ENCODE results near the gene SYTL3.
"Not testable (repeated sequence)": the region's sequence is repeated elsewhere in the genome, so short reads cannot be mapped to it uniquely, and the experiment has no call there.

The SYTL3 gene

DNA sequence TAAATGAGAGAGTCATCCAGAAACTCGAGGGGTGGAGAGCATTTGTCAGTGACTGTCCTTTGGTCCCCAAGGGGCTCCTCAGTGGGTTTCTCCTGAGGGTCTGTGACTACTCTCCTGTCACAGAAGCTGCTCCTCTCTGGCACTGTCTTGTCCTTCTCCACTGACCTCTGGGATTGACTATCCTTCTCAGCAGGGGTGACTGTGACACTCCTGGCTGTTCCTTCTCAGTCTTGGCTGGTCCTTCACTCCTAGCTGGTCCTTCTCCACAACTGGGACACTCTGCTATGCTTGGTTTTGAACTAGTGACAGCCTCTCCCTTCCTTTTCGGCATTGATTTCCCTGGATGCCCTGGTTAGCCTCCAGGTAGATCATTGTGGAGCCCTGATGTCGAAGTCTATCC, 38.8 kb upstream of the SYTL3 start:
- Histone ChIP-seq H3K27me3 (ENCODE audit: control insufficient read depth, low read length) (no peaks in the 10 kb centered on the region), H3K9me3 (ENCODE audit: control insufficient read depth, insufficient read depth, low read length) (no peaks in the 10 kb centered on the region), H3K36me3 (ENCODE audit: control insufficient read depth, low read length) (peaks cover 37% of the 10 kb centered on the region), H3F3A (ENCODE audit: control insufficient read depth, insufficient read depth) (no peaks in the 10 kb centered on the region), H3K9me2 (replicated peaks; ENCODE audit: control insufficient read depth, low read length) (no peaks in the 10 kb centered on the region), H3K4me3 (ENCODE audit: low read length) (no peak overlapping the region), H3K4me2 (ENCODE audit: low read length) (no peak overlapping the region), H4K20me1 (ENCODE audit: control insufficient read depth, insufficient read depth, low read depth, low read length) (no peaks in the 10 kb centered on the region), H3K27ac (ENCODE audit: low read depth, low read length) (no peak overlapping the region), H3K79me2 (ENCODE audit: control insufficient read depth, low read length) (no peaks in the 10 kb centered on the region), H3K4me1 (ENCODE audit: control insufficient read depth, low read length) (no peaks in the 10 kb centered on the region)
- TF ChIP-seq, protein P1, sequence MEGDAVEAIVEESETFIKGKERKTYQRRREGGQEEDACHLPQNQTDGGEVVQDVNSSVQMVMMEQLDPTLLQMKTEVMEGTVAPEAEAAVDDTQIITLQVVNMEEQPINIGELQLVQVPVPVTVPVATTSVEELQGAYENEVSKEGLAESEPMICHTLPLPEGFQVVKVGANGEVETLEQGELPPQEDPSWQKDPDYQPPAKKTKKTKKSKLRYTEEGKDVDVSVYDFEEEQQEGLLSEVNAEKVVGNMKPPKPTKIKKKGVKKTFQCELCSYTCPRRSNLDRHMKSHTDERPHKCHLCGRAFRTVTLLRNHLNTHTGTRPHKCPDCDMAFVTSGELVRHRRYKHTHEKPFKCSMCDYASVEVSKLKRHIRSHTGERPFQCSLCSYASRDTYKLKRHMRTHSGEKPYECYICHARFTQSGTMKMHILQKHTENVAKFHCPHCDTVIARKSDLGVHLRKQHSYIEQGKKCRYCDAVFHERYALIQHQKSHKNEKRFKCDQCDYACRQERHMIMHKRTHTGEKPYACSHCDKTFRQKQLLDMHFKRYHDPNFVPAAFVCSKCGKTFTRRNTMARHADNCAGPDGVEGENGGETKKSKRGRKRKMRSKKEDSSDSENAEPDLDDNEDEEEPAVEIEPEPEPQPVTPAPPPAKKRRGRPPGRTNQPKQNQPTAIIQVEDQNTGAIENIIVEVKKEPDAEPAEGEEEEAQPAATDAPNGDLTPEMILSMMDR (IDR thresholded peaks at IDR 0.05; ENCODE audit: low read depth, low read length, poor library complexity, severe bottlenecking), result no peak
- TF ChIP-seq EZH2phosphoT487 (IDR thresholded peaks at IDR 0.05; ENCODE audit: borderline replicate concordance, low read length), result no peak

DNA sequence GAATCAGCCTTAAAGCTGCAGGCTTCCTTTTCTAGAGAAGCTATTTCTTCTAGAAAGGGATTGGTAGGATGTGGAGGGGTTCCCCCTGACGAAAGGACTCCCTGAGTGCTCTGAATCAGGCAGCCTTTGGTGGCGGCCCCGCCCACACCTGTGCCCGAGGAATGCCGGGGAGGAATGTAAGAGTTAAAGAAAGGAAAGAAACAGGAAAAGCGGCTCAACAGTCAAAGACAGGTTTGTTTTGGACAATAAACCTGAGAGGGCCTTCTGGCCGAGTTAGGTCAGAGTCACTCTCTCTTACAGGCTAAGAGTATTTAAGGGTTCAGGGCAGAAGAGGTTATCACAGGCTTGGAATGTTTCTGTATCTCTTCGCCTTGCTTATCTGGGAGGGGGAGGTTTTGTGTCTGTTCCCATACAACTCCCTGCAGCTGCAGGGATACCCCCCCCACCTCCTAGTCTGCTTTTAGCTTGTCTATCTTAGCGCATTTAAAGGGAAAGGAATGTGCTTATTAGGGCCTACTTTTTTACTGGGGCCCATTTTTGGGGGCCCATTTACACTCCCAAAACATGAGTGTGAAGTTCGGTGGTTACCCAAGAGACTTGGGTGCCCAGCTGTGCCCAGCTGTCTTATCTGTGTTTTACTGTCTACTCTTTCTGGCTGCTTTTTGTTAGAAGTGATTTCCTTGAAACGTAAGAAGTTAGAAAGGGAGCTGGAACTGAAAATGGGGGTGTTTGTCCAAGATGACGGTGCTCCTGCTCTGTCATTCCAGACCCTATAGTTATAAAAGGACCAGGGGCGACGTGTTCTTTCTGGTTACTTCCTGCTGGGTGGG, 38.1 kb upstream of the SYTL3 start:
- Histone ChIP-seq H3K4me1 (ENCODE audit: control insufficient read depth, low read length) (no peaks in the 10 kb centered on the region), H3F3A (ENCODE audit: control insufficient read depth, insufficient read depth) (no peaks in the 10 kb centered on the region), H3K27me3 (ENCODE audit: control insufficient read depth, low read length) (no peaks in the 10 kb centered on the region), H3K4me2 (ENCODE audit: low read length) (no peak overlapping the region), H3K9me3 (ENCODE audit: control insufficient read depth, insufficient read depth, low read length) (no peaks in the 10 kb centered on the region), H3K27ac (ENCODE audit: low read depth, low read length) (no peak overlapping the region), H3K36me3 (ENCODE audit: control insufficient read depth, low read length) (peaks cover 32% of the 10 kb centered on the region), H4K20me1 (ENCODE audit: control insufficient read depth, insufficient read depth, low read depth, low read length) (no peaks in the 10 kb centered on the region), H3K9me2 (replicated peaks; ENCODE audit: control insufficient read depth, low read length) (no peaks in the 10 kb centered on the region), H3K4me3 (ENCODE audit: low read length) (no peak overlapping the region), H3K79me2 (ENCODE audit: control insufficient read depth, low read length) (no peaks in the 10 kb centered on the region)
- TF ChIP-seq, protein P1 (IDR thresholded peaks at IDR 0.05; ENCODE audit: low read depth, low read length, poor library complexity, severe bottlenecking), result no peak
- no peak for TF ChIP-seq EZH2phosphoT487 (IDR thresholded peaks at IDR 0.05; ENCODE audit: borderline replicate concordance, low read length)

DNA sequence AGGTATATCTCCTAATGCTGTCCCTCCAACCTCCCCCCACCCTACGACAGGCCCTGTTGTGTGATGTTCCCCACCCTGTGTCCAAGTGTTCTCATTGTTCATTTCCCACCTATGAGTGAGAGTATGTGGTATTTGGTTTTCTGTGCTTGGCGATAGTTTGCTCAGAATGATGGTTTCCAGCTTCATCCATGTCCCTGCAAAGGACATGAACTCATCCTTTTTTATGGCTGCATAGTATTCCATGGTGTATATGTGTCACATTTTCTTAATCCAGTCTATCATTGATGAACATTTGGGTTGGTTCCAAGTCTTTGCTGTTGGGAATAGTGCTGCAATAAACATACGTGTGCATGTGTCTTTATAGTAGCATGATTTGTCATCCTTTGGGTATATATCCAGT, 35.2 kb upstream of the SYTL3 start:
- not testable (repeated sequence) for H3F3A ChIP-seq (ENCODE audit: control insufficient read depth, insufficient read depth); H3K4me2 ChIP-seq (ENCODE audit: low read length); H3K79me2 ChIP-seq (ENCODE audit: control insufficient read depth, low read length); H4K20me1 ChIP-seq (ENCODE audit: control insufficient read depth, insufficient read depth, low read depth, low read length); H3K27me3 ChIP-seq (ENCODE audit: control insufficient read depth, low read length); H3K9me2 ChIP-seq (replicated peaks; ENCODE audit: control insufficient read depth, low read length); H3K9me3 ChIP-seq (ENCODE audit: control insufficient read depth, insufficient read depth, low read length); H3K4me3 ChIP-seq (ENCODE audit: low read length); H3K4me1 ChIP-seq (ENCODE audit: control insufficient read depth, low read length); H3K27ac ChIP-seq (ENCODE audit: low read depth, low read length)
- peaks cover 16% of the 10 kb centered on the region for H3K36me3 ChIP-seq (ENCODE audit: control insufficient read depth, low read length)

DNA sequence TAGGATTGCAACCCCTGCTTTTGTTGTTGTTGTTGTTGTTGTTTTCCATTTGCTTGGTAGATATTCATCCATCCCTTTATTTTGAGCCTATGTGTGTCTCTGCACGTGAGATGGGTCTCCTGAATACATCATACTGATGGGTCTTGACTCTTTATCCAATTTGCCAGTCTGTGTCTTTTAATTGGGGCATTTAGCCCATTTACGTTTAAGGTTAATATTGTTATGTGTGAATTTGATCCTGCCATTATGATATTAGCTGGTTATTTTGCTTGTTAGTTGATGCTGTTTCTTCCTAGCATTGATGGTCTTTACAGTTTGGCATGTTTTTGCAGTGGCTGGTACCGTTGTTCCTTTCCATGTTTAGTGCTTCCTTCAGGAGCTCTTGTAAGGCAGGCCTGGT, 31.6 kb upstream of the SYTL3 start:
- not testable (repeated sequence) for H3K4me2 ChIP-seq (ENCODE audit: low read length); H3K9me2 ChIP-seq (replicated peaks; ENCODE audit: control insufficient read depth, low read length); H3K27ac ChIP-seq (ENCODE audit: low read depth, low read length); H3K79me2 ChIP-seq (ENCODE audit: control insufficient read depth, low read length); H3K9me3 ChIP-seq (ENCODE audit: control insufficient read depth, insufficient read depth, low read length); H3K27me3 ChIP-seq (ENCODE audit: control insufficient read depth, low read length); H3K4me3 ChIP-seq (ENCODE audit: low read length); H3F3A ChIP-seq (ENCODE audit: control insufficient read depth, insufficient read depth); H4K20me1 ChIP-seq (ENCODE audit: control insufficient read depth, insufficient read depth, low read depth, low read length); H3K4me1 ChIP-seq (ENCODE audit: control insufficient read depth, low read length)
- peaks cover 11% of the 10 kb centered on the region for H3K36me3 ChIP-seq (ENCODE audit: control insufficient read depth, low read length)

All from DOHH2 (cell line).